GM21360 (cell line): Measurements from ENCODE around the gene RHOC.
A peak's percentile ranks its signal among the peaks of the same experiment; 100 is the strongest.
"Not testable (repeated sequence)": the region's sequence is repeated elsewhere in the genome, so short reads cannot be mapped to it uniquely, and the experiment has no call there.

Experiments
- ATAC-seq: cut with Tn5 transposase; IDR thresholded peaks from one replicate; pipeline ENCODE4 v1.9.1; 2021; ENCODE audit warnings: mild to moderate bottlenecking, moderate library complexity; ENCODE audit not compliant: unreplicated experiment

RHOC gene

DNA sequence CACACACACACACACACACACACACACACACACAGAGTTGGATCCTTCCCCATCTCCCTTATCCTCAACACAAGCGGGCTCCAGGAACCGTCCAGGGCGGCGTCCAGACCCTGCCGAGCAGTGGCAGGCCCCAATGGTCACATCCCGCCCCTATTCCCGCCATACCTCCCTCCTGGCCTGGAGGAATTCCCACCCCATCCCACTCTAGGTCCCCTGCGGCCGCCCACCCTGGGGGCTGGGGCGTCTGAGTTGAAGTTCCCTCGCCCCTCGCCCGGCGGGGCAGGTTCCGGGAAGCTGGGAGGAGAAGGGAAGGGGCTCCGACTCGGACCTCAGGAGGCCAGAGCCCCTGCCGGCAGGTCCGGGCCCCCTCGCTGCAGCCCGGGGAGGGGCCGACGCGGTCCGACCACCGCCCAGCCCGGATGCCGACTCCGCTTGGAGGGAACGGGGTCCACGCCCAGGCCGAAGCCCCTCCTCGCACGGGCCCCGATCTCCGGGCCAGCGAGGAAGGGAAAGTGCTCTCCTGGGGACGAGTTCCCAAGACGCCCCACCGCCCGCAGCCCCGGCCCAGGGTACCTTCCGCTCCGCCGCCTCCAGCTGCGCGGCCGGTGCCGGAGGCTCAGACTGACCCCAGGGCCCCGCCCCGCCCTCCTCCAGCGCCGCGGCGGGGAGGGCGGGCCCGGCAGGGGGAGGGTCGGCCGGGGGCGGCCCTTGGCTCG lies at the start of gene RHOC:
RHOC (minus strand) TSS at position 623 of the 716 bp plus-strand sequence. CDS start 3,328 bp downstream, outside the sequence.
- peak; percentile 46 for ATAC-seq

DNA sequence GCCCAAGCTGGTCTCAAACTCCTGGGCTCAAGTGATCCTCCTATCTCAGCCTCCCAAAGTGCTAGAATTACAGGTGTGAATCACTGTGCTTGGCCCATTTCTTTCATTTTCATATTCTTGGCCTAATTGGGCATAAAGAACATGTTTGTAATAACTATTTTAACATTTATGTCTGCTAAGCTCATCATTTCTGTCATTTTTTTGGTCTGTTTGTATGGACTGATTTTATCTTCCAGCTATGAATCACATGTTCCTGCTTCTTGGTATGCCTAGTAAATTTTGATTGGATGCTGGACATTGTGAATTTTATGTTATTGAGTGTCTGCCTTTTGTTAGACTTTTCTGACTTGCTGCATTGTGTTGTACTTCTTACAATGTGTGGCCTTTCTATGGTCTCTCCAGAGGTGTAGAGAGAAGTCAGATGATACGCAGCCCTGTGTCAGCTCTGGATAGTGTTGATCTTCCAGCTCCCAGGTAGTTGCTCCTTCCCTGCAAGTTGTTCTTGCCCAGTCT lies 47.2 kb upstream of the RHOC start:
- ATAC-seq = no peak

DNA sequence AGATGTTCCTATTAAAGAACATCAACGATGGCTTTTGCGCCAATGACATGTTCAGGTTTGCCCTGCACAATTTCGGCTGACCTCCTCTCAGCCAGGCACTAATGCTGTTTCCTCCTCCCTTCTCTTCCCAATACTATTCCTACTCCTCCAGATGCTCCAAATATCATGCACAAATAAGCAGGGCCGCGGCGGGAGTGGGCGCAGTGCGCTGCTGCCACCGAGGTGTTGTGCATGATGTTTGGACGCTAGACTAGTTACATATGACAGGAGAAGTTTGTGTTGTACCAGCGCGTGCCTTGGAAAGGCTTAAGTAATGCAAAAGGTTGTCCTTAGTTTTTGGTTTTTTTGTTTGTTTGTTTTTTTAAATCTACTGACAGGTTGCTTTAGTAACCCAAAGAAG lies 41.5 kb upstream of the RHOC start:
- ATAC-seq = no peak

DNA sequence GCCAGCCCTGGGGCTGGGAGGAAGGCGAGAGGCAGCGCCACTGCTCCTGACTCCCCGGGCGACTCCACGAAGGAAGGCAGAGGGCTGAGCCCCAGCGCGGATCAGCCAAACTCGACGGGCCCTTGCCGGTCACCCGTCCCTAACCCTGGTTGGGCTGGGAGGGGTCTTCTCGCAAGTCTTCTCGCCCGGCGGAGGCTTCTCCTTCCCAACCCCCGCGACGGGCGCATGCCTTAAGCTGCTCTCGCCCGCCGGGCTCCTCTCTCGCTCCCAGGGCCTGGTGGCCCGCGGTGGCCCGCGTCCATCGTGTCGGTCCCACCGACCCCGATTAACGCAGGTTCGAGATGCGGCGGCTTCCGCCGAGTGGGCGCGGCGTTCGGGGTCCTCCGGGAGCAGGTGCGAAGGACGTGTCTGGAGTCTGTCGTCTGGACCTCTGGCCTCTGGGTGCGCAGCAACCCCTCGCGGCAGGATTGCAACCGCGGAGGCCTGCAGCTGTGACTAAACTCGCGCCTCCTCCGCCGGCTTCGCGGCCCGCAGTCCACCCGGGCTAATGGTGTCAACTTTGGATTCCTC lies 37.2 kb upstream of the RHOC start:
- no peak for ATAC-seq

DNA sequence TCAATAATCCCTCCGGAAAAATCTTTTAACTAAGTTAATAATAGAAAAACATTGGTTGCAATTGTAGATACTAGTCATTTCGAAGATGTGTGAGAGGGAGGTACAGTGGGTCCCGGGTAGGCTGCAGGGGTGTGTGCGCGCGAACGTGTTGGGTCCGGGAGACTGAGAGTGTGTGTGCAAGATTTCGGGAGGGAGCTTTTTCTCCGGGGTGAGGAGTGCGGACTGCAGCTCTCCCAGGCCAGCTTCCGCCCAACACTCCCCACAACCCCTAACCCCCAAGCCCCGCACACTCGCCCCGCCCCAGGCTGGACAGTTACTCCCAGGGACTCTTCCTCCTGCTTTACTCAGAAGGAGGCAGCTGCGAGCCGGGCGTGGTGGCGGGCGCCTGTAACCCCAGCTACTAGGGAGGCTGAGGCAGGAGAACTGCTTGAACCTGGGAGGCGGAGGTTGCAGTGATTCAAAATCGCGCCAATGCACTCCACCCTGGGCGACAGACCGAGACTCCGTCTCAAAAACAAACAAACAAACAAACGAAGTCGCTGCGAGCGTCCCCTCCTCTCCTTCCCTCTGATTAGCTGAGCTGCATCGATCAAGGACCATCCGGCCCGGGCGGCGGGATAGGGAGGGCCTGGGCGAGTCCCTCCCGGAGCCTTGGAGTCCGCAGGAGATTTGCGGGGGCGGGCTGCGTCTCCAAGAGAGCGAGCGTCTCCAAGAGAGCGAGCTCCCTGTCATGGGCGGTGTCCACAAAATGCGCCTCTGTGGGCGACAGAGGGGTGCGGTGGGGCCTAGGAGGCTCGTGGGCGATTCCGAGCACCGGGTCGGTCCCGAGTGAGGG lies 36.5 kb upstream of the RHOC start:
- no peak for ATAC-seq

DNA sequence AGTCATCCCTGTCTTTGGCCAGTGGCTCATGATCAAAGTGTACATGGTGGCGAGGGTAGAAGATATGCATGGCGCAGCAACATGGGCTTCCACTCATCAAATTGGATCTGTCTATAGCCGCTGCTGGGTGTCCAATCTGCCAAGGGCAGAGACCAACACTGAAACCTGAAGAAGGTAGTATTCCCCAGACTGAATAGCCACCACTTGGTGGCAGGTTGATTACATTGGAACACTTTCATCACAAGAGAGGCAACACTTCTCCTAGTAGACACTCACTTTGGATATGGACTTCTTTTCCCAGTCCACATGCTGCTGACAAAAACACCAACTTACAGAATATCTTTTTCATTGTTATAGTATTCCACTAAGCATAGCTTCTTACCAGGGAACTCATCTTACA lies 30.6 kb upstream of the RHOC start:
- ATAC-seq = no peak

DNA sequence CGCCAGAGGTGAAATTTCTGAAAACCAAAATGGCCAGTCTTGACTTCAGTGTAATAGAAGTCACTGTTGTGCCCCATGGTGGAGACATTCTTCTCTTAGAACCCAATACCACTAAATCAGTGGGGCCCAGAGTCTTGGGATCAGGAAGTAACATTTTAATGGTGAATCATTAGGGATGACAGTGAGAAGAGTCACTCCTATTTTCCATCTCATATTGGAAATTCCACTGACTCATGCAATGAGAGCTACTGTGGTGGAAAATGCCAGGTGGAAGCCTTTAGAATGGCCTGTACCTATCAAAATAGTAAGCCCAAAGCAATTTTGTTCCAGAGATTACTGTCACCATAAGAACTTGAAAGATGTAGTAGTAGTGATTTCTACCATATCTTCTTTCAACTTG lies 28.8 kb upstream of the RHOC start:
- ATAC-seq = no peak

DNA sequence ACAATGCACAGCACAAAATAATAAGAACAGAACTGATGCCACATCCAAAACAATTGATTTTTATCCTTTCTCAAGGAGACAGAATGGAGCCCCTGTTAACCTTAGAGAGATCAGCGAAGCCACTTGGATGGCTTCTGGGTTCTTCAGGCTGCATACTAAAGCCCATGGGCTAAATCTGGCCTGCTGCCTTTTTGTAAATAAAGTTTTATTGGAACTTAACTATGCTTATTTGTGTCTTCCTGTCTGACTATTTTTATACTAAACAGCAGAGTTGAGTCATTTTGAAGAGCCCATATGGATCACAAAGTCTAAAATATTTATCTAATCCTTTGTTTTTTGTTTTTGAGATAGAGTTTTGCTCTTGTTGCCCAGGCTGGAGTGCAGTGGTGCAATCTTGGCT lies 24.5 kb upstream of the RHOC start:
- no peak for ATAC-seq

DNA sequence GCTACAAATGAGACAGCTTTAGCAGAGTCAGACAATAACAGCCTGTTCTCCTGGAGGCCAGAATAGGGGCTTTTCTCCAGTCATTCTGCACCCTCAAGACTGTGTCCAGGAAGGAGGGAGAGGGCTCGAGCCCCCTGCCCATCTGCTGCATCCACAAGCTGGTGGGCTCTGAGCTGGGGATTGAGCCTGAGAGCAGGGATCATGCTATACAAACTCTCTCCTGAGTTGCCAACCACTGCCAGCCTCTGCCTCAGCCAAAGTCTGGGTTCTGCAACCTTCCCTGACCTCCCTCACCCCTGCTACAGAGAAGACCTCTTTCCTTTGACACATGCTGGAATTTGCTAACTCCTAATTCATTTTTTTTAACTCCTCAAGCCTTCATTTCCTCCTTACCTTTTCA lies 23.0 kb upstream of the RHOC start:
- ATAC-seq = no peak

DNA sequence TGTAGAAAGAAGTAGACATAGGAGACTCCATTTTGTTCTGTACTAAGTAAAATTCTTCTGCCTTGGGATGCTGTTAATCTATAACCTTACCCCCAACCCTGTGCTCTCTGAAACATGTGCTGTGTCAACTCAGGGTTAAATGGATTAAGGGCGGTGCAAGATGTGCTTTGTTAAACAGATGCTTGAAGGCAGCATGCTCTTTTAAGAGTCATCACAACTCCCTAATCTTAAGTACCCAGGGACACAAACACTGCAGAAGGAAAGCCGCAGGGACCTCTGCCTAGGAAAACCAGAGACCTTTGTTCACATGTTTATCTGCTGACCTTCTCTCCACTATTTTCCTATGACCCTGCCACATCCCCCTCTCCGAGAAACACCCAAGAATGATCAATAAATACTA lies 22.1 kb upstream of the RHOC start:
- ATAC-seq = not testable (repeated sequence)

DNA sequence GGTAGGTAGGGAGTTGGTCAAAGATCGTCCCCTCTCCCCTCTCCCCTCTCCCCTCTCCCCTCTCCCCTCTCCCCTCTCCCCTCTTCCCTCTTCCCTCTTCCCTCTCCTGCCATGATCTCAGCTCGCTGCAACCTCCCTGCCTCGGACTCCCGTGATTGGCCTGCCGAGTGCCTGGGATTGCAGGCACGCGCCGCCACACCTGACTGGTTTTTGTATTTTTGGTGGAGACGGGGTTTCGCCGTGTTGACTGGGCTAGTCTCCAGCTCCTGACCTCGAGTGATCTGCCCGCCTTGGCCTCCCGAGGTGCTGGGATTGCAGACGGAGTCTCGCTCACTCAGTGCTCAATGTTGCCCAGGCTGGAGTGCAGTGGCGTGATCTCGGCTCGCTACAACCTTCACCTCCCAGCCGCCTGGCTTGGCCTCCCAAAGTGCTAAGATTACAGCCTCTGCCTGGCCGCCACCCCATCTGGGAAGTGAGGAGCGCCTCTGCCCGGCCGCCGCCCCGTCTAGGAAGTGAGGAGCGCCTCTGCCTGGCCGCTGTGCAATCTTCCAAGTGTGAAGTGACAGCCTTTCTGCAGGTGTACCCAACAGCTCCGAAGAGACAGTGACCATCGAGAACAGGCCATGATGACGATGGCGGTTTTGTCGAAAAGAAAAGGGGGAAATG lies 21.5 kb upstream of the RHOC start:
- not testable (repeated sequence) for ATAC-seq

DNA sequence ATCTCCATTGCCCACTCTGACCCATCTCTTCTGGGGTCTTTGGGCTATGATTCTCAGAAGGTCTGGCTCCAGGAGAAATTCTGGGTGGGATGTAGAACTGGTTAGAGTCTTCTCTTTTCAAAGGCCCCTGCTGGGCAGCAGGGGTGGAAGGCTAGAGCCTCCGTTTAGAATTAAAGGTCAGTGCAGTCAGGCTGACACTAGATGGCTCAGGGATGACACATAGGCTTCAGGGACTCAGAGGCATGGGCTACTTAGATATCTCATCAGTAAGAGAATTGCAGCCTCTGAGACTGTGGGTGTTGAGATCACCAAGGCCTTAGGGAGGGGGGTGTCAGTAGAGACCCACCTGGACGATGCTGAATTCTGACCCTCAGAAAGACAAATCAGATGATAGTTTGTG lies 20.8 kb upstream of the RHOC start:
- no peak for ATAC-seq

DNA sequence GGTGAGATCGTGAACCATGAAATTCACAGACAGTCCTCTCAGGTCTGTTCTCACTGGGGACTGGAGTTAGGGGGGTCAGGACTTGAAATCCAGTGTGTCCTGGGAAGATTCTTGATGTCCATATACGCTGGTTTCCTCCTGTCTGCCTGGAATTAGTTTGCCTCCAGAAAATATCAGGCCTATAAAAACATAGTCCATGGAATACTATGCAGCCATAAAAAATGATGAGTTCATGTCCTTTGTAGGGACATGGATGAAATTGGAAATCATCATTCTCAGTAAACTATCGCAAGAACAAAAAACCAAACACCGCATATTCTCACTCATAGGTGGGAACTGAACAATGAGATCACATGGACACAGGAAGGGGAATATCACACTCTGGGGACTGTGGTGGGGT lies 17.3 kb upstream of the RHOC start:
- not testable (repeated sequence) for ATAC-seq

DNA sequence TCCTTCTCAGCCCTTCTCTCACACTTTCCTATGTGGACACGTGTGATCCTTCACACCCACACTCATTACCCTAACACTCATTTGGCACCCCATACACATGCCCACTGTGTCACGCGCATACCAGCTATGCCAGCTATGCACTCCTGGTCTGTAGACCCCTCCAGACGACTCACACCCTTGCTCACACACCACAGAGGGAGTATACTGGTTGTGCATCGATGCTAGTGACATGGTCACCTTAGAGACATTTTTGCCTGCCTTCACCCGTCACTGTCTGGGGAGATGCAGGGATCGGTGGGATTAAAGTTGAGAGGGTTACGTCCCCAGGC lies 16.5 kb upstream of the RHOC start:
- no peak for ATAC-seq

DNA sequence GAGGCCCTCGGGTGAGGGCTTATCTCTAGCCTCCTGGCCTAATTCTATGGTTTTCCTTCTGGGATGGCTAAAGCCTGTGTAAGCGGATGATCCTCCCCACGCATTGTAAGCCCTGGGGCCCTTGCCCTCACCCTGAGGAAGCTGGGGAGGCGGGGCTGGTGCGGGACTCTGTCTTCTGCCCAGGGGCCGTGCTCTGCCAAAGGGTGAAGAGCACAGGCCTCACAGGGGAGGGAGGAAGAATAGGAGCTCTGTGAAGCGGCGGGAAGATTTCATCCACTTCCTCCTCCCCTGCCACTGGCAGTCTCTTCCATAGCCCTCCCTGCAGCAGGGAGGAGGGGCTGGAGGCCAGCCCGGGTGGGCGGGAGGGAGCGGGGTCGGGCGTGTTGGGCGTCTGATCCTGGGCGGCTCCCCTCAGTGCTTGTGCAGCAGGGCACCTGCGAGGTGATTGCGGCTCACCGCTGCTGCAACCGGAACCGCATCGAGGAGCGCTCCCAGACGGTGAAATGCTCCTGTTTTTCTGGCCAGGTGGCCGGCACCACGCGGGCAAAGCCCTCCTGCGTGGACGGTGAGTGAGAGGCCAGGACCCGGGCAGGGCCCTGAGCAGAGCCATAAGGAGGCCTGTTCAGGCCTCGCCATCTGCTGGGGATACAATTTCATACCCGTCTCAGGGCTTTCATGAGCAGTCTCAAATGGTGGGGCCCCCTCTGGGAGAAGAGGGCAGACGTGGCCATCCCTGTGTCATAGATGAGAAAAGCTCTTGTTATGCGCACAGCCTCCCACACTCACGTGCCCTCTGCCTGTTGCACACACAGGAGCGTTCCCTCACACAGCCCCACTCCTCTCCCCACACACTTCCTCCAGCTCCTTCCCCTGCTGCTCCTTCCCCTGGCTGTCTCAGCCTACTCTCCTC lies 15.9 kb upstream of the RHOC start:
- no peak for ATAC-seq

DNA sequence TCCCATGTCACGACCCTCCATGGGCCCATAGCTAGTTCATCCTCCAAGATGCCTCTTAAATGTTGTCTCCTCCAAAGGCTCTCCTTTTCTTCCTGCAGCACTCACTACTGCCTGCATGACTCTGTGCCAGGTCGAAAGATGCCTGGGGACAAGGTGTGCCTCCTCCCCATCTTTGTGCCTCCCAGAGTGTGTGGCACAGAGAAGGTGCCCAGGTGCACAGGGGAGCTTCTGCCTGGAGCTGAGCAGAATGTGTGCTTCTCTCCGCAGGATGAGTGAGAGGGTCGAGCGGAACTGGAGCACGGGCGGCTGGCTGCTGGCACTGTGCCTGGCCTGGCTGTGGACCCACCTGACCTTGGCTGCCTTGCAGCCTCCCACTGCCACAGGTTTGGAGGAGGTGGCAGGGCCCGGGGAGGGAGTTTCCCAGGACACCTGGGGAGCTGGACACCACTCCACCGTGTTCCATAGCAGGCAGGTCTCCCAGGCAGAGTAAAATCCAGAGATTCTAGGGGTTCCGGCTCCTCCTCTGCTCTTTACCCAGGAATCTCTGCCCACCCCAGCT lies 15.1 kb upstream of the RHOC start:
- ATAC-seq = no peak

DNA sequence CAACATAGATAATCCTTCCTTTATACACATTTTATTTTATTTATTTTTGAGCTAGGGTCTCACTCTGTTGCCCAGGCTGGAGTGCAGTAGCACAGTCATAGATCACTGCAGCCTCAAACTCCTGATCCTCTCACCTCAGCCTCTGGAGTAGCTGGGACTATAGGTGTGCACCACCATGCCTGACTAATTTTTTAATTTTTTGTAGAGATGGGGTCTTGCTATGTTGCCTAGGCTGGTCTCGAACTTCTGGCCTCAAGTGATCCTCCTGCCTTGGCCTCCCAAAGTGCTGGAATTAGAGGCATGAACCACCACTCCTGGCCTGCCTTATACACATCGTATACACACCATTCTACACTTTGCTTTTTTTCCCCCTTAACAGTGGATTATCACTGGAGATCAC lies 14.4 kb upstream of the RHOC start:
- ATAC-seq = not testable (repeated sequence)

DNA sequence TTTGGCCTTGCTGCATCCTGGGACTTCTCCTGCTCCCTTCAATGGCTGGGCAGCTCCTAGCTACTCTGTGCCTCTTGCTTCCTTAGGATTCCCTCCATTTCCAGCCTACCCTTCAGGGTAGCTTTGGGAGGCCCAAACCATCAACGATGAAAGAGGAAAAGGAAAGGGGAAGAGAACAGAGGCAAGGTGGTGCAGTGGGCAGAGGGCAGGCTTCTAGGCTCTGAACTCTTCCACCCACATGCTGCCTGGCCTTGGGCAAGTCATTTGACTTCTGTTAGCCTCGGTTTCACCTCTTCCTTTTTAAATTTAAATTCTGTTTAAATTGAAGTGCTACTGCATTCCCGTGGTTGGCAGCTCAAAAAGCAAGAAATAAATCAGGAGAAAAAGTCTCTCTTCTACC lies 13.9 kb upstream of the RHOC start:
- no peak for ATAC-seq

DNA sequence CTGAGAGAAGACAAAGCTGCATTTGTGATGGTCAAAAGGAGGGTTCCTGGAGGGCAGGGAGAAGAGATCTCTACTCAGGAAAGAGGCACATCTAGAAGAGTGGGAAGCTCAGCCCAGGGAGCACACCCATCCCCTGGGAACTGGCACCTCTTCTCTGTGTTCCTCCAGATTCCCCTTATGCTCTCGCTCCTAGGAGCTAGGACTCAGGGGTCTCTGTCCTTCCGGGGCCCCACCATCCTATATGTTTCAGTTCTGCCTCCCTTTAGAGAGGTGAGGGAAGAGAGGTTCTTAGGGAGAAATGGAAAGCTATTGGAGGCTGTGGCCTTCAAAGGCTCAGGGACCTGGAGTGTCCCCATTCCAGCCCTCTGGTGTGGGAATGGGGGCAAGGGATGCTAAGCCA lies 12.8 kb upstream of the RHOC start:
- ATAC-seq = no peak
